Right lobe of liver (tissue), 6 donors: Measurements from ENCODE around the gene SNED1. TPM values are rescaled to one million over a fixed set of nuclear protein-coding genes. Genes with fewer than 3 reads are reported as not detected.
A peak's percentile ranks its signal among the peaks of the same experiment; 100 is the strongest.
"Not testable (repeated sequence)": the region's sequence is repeated elsewhere in the genome, so short reads cannot be mapped to it uniquely, and the experiment has no call there.

Experiments
- ATAC-seq, 4 donors: fragments of 200-7000 bp; cut with Tn5 transposase; one replicate each; pipeline ENCODE4 v1.9.1; 2020; ENCODE audit warnings: mild to moderate bottlenecking in 4 of 4, moderate library complexity in 4 of 4
- DNase-seq, 3 donors: peaks; one replicate each; pipeline ENCODE4 v3.0.0-alpha.2; 2020
- H3K27ac ChIP-seq, 3 donors: fragments of 200-600 bp; one replicate each; pipeline ENCODE4 v1.8.0; 2022
- H3K27me3 ChIP-seq, 2 donors: fragments of 200-600 bp; one replicate each; pipeline ENCODE4 v1.8.0; 2022
- H3K36me3 ChIP-seq, 4 donors: fragments of 200-600 bp; sonication (generic) in 1 of 4; one replicate each; pipeline versions ENCODE4 v1.5.1 to v1.8.0; 2017 to 2022; ENCODE audit warnings: control low read depth in 1 of 4
- H3K4me1 ChIP-seq, 4 donors: fragments of 200-600 bp; sonication (generic) in 1 of 4; one replicate each; pipeline versions ENCODE4 v1.5.1 to v1.8.0; 2017 to 2022; ENCODE audit warnings: control low read depth in 1 of 4
- H3K4me3 ChIP-seq, 3 donors: fragments of 200-600 bp; one replicate each; pipeline ENCODE4 v1.8.0; 2022
- H3K9me3 ChIP-seq, 4 donors: fragments of 200-600 bp; sonication (generic) in 1 of 4; one replicate each; pipeline versions ENCODE4 v1.5.1 to v1.8.0; 2017 to 2022; ENCODE audit warnings: control low read depth in 1 of 4
- CTCF ChIP-seq, 4 donors: fragments of 200-600 bp in 3 of 4; fragments of 450-650 bp in 1 of 4; IDR thresholded peaks; one replicate each; pipeline versions ENCODE4 v1.5.1 to v1.8.0; 2016 to 2022; ENCODE audit warnings: antibody characterized with exemption in 4 of 4, mild to moderate bottlenecking in 2 of 4
- POLR2A ChIP-seq: fragments of 450-650 bp; IDR thresholded peaks from one replicate; pipeline ENCODE4 v1.6.1; 2017; ENCODE audit warnings: antibody characterized with exemption, mild to moderate bottlenecking
- WGBS: methylation state at CpG from one replicate; pipeline ENCODE4 v1.1.6; 2018; ENCODE audit warnings: low coverage, low lambda C conversion rate; ENCODE audit not compliant: insufficient coverage; ENCODE audit errors: missing lambda C conversion rate; 5-methylcytosine and 5-hydroxymethylcytosine counted together
- intact Hi-C, 2 donors: fragments of 100-400 bp; cut with DNase I; formaldehyde crosslinking; loops; one replicate each; pipeline versions ENCODE4 v1.11.2 to v1.14.1; 2022
- total RNA-seq, 6 experiments: library from RNA; depleted of rRNA in 2 of 6; stranded (reverse); fragments of >200 nt in 2 of 6; fragmentation: NEBNext Ultra II Directional in 3 of 6; extraction: Animal tissue kit (Norgen Biotek cat#: 25700) in 3 of 6; gene quantifications; one replicate each; pipeline versions ENCODE4 v1.1.0 to v1.2.4, GENCODE V29; 2016 to 2023
- donor health status: DM: no; HTN: yes; CAD: no.
- donor health status: DM: no; HTN: no; CAD: no.
- donor health status: DM: no; HTN: no; CAD: no.
- donor health status: DM: no; HTN: yes; CAD: no.
- donor health status: DM: no; HTN: yes; CAD: no.

The SNED1 gene
- total RNA-seq, 6 experiments from 2014 or later = 7.4 to 27.8 (median 13.2) TPM

GRCh38 chr2:241091201-241091600 lies 92.8 kb downstream of the SNED1 start:
- TF ChIP-seq CTCF (IDR thresholded peaks at IDR 0.05) (no peak), POLR2A (no peak)
- no peak overlapping the region for H3K4me3 ChIP-seq
- H3K27ac ChIP-seq = no peak overlapping the region
- peak in 1 of 3 donors; percentile 19 for DNase-seq
- peaks cover 0 to 24% (median 11%) of the 10 kb centered on the region in 4 donors for H3K4me1 ChIP-seq
- WGBS = 72% methylated on average over 3 of the region's 10 CpGs
- H3K27me3 ChIP-seq = no peaks in the 10 kb centered on the region
- H3K9me3 ChIP-seq = no peaks in the 10 kb centered on the region
- no peak for ATAC-seq
- H3K36me3 ChIP-seq = peaks cover 1 to 80% (median 24%) of the 10 kb centered on the region in 4 donors
- intact Hi-C loops = no loop called here

GRCh38 chr2:241091734-241092445 lies 93.5 kb downstream of the SNED1 start:
- H3K36me3 ChIP-seq = peaks cover 6 to 80% (median 26%) of the 10 kb centered on the region in 4 donors
- DNase-seq (peak in 1 of 3 donors; percentile 41), ATAC-seq (no peak)
- intact Hi-C loops = no loop called here
- no peak overlapping the region for H3K27ac ChIP-seq
- TF ChIP-seq POLR2A = no peak
- TF ChIP-seq CTCF (IDR thresholded peaks at IDR 0.05) = no peak
- peaks cover 0 to 24% (median 11%) of the 10 kb centered on the region in 4 donors for H3K4me1 ChIP-seq
- 91% methylated on average over 15 of the region's 22 CpGs for WGBS
- H3K9me3 ChIP-seq = no peaks in the 10 kb centered on the region
- no peak overlapping the region for H3K4me3 ChIP-seq
- H3K27me3 ChIP-seq = no peaks in the 10 kb centered on the region

- H3K27ac ChIP-seq = no peak overlapping the region
- WGBS = 76% methylated on average over 4 of the region's 8 CpGs
- H3K4me1 ChIP-seq = peaks cover 0 to 24% (median 11%) of the 10 kb centered on the region in 4 donors
- ATAC-seq (peak in 2 of 4 donors; percentile 5 to 8), DNase-seq (peak in 1 of 3 donors; percentile 39)
- H3K27me3 ChIP-seq = no peaks in the 10 kb centered on the region
- H3K36me3 ChIP-seq = peaks cover 6 to 77% (median 27%) of the 10 kb centered on the region in 4 donors
- no peaks in the 10 kb centered on the region for H3K9me3 ChIP-seq
- TF ChIP-seq POLR2A = no peak
- no peak for TF ChIP-seq CTCF (IDR thresholded peaks at IDR 0.05)
- intact Hi-C loops = no loop called here
- no peak overlapping the region for H3K4me3 ChIP-seq
Observed at GRCh38 chr2:241092677-241093076, 94.3 kb downstream of the SNED1 start.

GRCh38 chr2:241093133-241093781 lies 94.8 kb downstream of the SNED1 start:
- H3K36me3 ChIP-seq = peaks cover 6 to 71% (median 23%) of the 10 kb centered on the region in 4 donors
- peak in 1 of 3 donors; percentile 39 for DNase-seq
- H3K27ac ChIP-seq, H3K9me3 ChIP-seq, intact Hi-C loops, H3K27me3 ChIP-seq, H3K4me3 ChIP-seq: not testable (repeated sequence)
- 47% methylated on average over 10 of the region's 10 CpGs for WGBS
- peaks cover 0 to 24% (median 11%) of the 10 kb centered on the region in 4 donors for H3K4me1 ChIP-seq
- ATAC-seq = peak; percentile 69 to 88 (median 78)

- peaks cover 0 to 24% (median 11%) of the 10 kb centered on the region in 4 donors for H3K4me1 ChIP-seq
- 89% methylated on average over 5 of the region's 7 CpGs for WGBS
- no peak overlapping the region for H3K27ac ChIP-seq
- TF ChIP-seq CTCF (IDR thresholded peaks at IDR 0.05) (no peak), POLR2A (no peak)
- peaks cover 6 to 65% (median 20%) of the 10 kb centered on the region in 4 donors for H3K36me3 ChIP-seq
- ATAC-seq (no peak), DNase-seq (no peak)
- no peak overlapping the region for H3K4me3 ChIP-seq
- no peaks in the 10 kb centered on the region for H3K27me3 ChIP-seq
- intact Hi-C loops = no loop called here
- H3K9me3 ChIP-seq = no peaks in the 10 kb centered on the region
Observed at GRCh38 chr2:241094172-241094571, 95.8 kb downstream of the SNED1 start.
